Measurements from ENCODE around the gene TARM1.
"Not testable (repeated sequence)": the region's sequence is repeated elsewhere in the genome, so short reads cannot be mapped to it uniquely, and the experiment has no call there.

Gene TARM1

GRCh38 chr19:54081032-54081431 is at the start of gene TARM1:
TSS of gene TARM1 (minus strand) at chr19:54081365. CDS start at chr19:54081340, 25 bp downstream.
- no peak for DNase-seq

GRCh38 chr19:54129617-54129996 is 48.4 kb upstream of the TARM1 start:
- no peak for DNase-seq

- no peak for DNase-seq
These were observed 47.8 kb upstream of the TARM1 start for GRCh38 chr19:54128796-54129616.

GRCh38 chr19:54128441-54128725 is 47.2 kb upstream of the TARM1 start:
- no peak for DNase-seq

GRCh38 chr19:54127688-54128440 is 46.7 kb upstream of the TARM1 start:
- DNase-seq, result no peak

- DNase-seq, result no peak
These were observed 44.5 kb upstream of the TARM1 start for GRCh38 chr19:54125713-54126112.

- DNase-seq, result no peak
These were observed 43.2 kb upstream of the TARM1 start for GRCh38 chr19:54124393-54124792.

GRCh38 chr19:54123682-54124081 is 42.5 kb upstream of the TARM1 start:
- DNase-seq, result no peak

GRCh38 chr19:54121259-54121658 is 40.1 kb upstream of the TARM1 start:
- DNase-seq, result no peak

GRCh38 chr19:54115109-54116063 is 34.2 kb upstream of the TARM1 start, which contains the start of the genes PRPF31 and TFPT:
TSS of gene PRPF31 (plus strand) at chr19:54115754. CDS start at chr19:54118279, 2,525 bp downstream.
TSS of gene TFPT (minus strand) at chr19:54115657. CDS start at chr19:54115269, 388 bp downstream.
- peak; percentile 99 for DNase-seq

GRCh38 chr19:54114340-54115108 is 33.4 kb upstream of the TARM1 start:
- DNase-seq, result no peak

GRCh38 chr19:54109651-54110050 is 28.5 kb upstream of the TARM1 start:
- DNase-seq, result no peak

- DNase-seq, result no peak
These were observed 27.3 kb upstream of the TARM1 start for GRCh38 chr19:54108496-54108895.

- DNase-seq, result no peak
These were observed 26.8 kb upstream of the TARM1 start for GRCh38 chr19:54107876-54108490.

GRCh38 chr19:54106716-54107115 is 25.6 kb upstream of the TARM1 start:
- no peak for DNase-seq

- no peak for DNase-seq
These were observed 24.6 kb upstream of the TARM1 start for GRCh38 chr19:54105796-54106195.

- DNase-seq, result no peak
These were observed 24.0 kb upstream of the TARM1 start for GRCh38 chr19:54104998-54105715.

- peak; percentile 96 for DNase-seq
These were observed 21.4 kb upstream of the TARM1 start, which contains the start of gene NDUFA3 for GRCh38 chr19:54102421-54103169. TSS of gene NDUFA3 (plus strand) at chr19:54102855. CDS start at chr19:54102879, 24 bp downstream.

GRCh38 chr19:54100561-54100960 is 19.4 kb upstream of the TARM1 start, which contains the start of gene OSCAR:
TSS of gene OSCAR (minus strand) at chr19:54100803. CDS start at chr19:54100792, 11 bp downstream.
- no peak for DNase-seq

GRCh38 chr19:54099903-54100255 is 18.7 kb upstream of the TARM1 start:
- DNase-seq, result not testable (repeated sequence)

Data from NCI-H748 treated with DMSO at 0.1 percent for 48 hours (cell line).